DND-41 (cell line): ENCODE measurements around the gene BTN3A1.

ENCODE experiments used
- EZH2 ChIP-seq: IDR thresholded peaks from 3 replicates; pipeline ENCODE4 v1.6.1; 2012; ENCODE audit warnings: borderline replicate concordance, low read depth, mild to moderate bottlenecking, moderate library complexity, low read length, inconsistent platforms; ENCODE audit not compliant: severe bottlenecking
- TF ChIP-seq, protein P1 (sequence below): IDR thresholded peaks from 2 replicates; pipeline ENCODE4 v1.5.1; 2012; ENCODE audit warnings: borderline replicate concordance, low read length, moderate library complexity, mild to moderate bottlenecking; ENCODE audit not compliant: poor library complexity, severe bottlenecking; ENCODE audit errors: extremely low read depth

DNA sequence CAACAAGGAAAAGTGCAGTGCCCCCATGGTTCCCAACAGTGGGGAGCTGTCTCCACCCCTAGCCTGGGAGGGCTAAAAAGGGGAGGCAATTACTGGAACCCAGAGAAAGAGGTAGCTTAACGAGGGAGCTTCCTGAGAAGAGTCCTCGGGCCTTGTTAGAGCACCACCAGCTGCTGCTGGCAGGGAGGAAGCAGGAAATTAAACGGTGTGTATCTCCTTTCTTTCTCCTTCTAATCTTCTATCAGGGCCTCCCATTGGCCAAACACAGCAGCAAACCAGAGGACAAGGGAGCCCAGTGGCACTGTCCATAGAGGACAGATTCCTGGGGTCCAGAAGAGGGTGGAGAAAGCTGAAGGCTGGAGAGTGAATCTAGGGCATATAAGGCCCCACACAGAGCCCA is 26.8 kb upstream of the BTN3A1 start:
- TF ChIP-seq, protein P1, sequence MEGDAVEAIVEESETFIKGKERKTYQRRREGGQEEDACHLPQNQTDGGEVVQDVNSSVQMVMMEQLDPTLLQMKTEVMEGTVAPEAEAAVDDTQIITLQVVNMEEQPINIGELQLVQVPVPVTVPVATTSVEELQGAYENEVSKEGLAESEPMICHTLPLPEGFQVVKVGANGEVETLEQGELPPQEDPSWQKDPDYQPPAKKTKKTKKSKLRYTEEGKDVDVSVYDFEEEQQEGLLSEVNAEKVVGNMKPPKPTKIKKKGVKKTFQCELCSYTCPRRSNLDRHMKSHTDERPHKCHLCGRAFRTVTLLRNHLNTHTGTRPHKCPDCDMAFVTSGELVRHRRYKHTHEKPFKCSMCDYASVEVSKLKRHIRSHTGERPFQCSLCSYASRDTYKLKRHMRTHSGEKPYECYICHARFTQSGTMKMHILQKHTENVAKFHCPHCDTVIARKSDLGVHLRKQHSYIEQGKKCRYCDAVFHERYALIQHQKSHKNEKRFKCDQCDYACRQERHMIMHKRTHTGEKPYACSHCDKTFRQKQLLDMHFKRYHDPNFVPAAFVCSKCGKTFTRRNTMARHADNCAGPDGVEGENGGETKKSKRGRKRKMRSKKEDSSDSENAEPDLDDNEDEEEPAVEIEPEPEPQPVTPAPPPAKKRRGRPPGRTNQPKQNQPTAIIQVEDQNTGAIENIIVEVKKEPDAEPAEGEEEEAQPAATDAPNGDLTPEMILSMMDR: no peak
- no peak for TF ChIP-seq EZH2
